Uterus (tissue), 4 donors: ENCODE measurements around the gene LRP1. TPM values are rescaled to one million over a fixed set of nuclear protein-coding genes. Genes with fewer than 3 reads are reported as not detected.

ENCODE experiments used
- DNase-seq, 2 donors: peaks; one replicate each; pipeline ENCODE4 v3.0.0-alpha.2; 2019 to 2020
- H3K27ac ChIP-seq, 2 donors: fragments of 200-600 bp; sonication (generic); 1 replicate in 1 of 2; 2 replicates in 1 of 2; pipeline ENCODE4 v1.5.1; 2016 to 2018
- H3K27me3 ChIP-seq, 2 donors: fragments of 200-600 bp; sonication (generic); one replicate each; pipeline ENCODE4 v1.5.1; 2018 to 2019; ENCODE audit warnings: control low read depth in 1 of 2
- H3K36me3 ChIP-seq, 2 donors: fragments of 200-600 bp; sonication (generic); one replicate each; pipeline ENCODE4 v1.5.1; 2019; ENCODE audit warnings: control low read depth in 1 of 2
- H3K4me1 ChIP-seq, 2 donors: fragments of 200-600 bp; sonication (generic); one replicate each; pipeline ENCODE4 v1.5.1; 2018 to 2019; ENCODE audit warnings: control low read depth in 1 of 2
- H3K4me3 ChIP-seq, 2 donors: fragments of 200-600 bp; sonication (generic); 1 replicate in 1 of 2; 2 replicates in 1 of 2; pipeline ENCODE4 v1.5.1; 2018 to 2019; ENCODE audit warnings: mild to moderate bottlenecking in 1 of 2
- H3K9me3 ChIP-seq, 2 donors: fragments of 200-600 bp; sonication (generic); one replicate each; pipeline ENCODE4 v1.5.1; 2019; ENCODE audit warnings: control low read depth in 1 of 2
- CTCF ChIP-seq, 4 experiments: fragments of 200-600 bp in 2 of 4; fragments of 450-650 bp in 2 of 4; sonication (generic) in 2 of 4; IDR thresholded peaks; one replicate each; pipeline ENCODE4 v1.5.1; 2016 to 2019; ENCODE audit warnings: antibody characterized with exemption in 4 of 4, mild to moderate bottlenecking in 2 of 4, moderate library complexity in 1 of 4
- POLR2A ChIP-seq, 2 donors: fragments of 450-650 bp; IDR thresholded peaks; one replicate each; pipeline ENCODE4 v1.6.1; 2016; ENCODE audit warnings: antibody characterized with exemption in 2 of 2, mild to moderate bottlenecking in 1 of 2, moderate library complexity in 1 of 2
- intact Hi-C: fragments of 100-400 bp; cut with DNase I; formaldehyde crosslinking; loops from one replicate; pipeline ENCODE4 v1.15.1; 2023; ENCODE audit warnings: low total_unique reads
- total RNA-seq, 4 donors: library from RNA; depleted of rRNA in 3 of 4; stranded (reverse); fragments of >200 nt in 3 of 4; gene quantifications; one replicate each; pipeline versions ENCODE4 v1.1.0 to v1.2.4, GENCODE V29; 2014 to 2023
- donor health status: DM: yes; HTN: yes; CAD: no.

Gene LRP1
- total RNA-seq, 4 donors from 2014 or later = 164 to 507 (median 318) TPM

GRCh38 chr12:57109207-57110103 lies 18.8 kb upstream of the LRP1 start:
- Histone ChIP-seq H3K27ac (peak overlapping the region; percentile 98 to 100), H3K36me3 (no peaks in the 10 kb centered on the region), H3K9me3 (no peaks in the 10 kb centered on the region), H3K27me3 (no peaks in the 10 kb centered on the region), H3K4me1 (peaks cover 0 to 14% of the 10 kb centered on the region in 2 donors), H3K4me3 (peak overlapping the region; percentile 64 to 85)
- intact Hi-C loops = loop anchor here (5.0 kb wide), 1 partner anchor 37 kb away; no protein-coding TSS in a partner anchor
- DNase-seq = no peak
- TF ChIP-seq CTCF (IDR thresholded peaks at IDR 0.05) (no peak), POLR2A (IDR thresholded peaks at IDR 0.05) (no peak)

GRCh38 chr12:57110104-57111030 lies 17.9 kb upstream of the LRP1 start:
- DNase-seq = peak; percentile 79 to 80

GRCh38 chr12:57111031-57111734 lies 17.1 kb upstream of the LRP1 start, which contains the start of gene STAT6:
Gene STAT6 (minus strand): TSS chr12:57111362. CDS start chr12:57108278, 3,084 bp downstream.
- intact Hi-C loops = loop anchor here (5.0 kb wide), 1 partner anchor 39 kb away; no protein-coding TSS in a partner anchor
- Histone ChIP-seq H3K27me3 (no peaks in the 10 kb centered on the region), H3K4me1 (peaks cover 0 to 14% of the 10 kb centered on the region in 2 donors), H3K9me3 (no peaks in the 10 kb centered on the region), H3K4me3 (peak within 1 kb of the TSS; percentile 64 to 85), H3K36me3 (no peaks in the 10 kb centered on the region), H3K27ac (peak within 1 kb of the TSS; percentile 98 to 100)
- DNase-seq = peak; percentile 74 to 88
- TF ChIP-seq CTCF (IDR thresholded peaks at IDR 0.05) = peak in 1 of 4 experiments; percentile 26
- TF ChIP-seq POLR2A (IDR thresholded peaks at IDR 0.05) = peak in 1 of 2 donors; percentile 63

More at GRCh38 chr12:57110104-57111030, 17.9 kb upstream of the LRP1 start:
- Histone ChIP-seq H3K4me3 (peak overlapping the region; percentile 64 to 85), H3K4me1 (peaks cover 0 to 14% of the 10 kb centered on the region in 2 donors), H3K27me3 (no peaks in the 10 kb centered on the region), H3K36me3 (no peaks in the 10 kb centered on the region), H3K27ac (peak overlapping the region; percentile 98 to 100), H3K9me3 (no peaks in the 10 kb centered on the region)
- TF ChIP-seq POLR2A (IDR thresholded peaks at IDR 0.05) (peak in 1 of 2 donors; percentile 54), CTCF (IDR thresholded peaks at IDR 0.05) (no peak)
- intact Hi-C loops = loop anchor here (5.0 kb wide), 1 partner anchor 38 kb away; no protein-coding TSS in a partner anchor

- no peak for DNase-seq
- Histone ChIP-seq H3K4me1 (peaks cover 0 to 14% of the 10 kb centered on the region in 2 donors), H3K27me3 (no peaks in the 10 kb centered on the region), H3K36me3 (no peaks in the 10 kb centered on the region), H3K9me3 (no peaks in the 10 kb centered on the region), H3K27ac (peak overlapping the region; percentile 98 to 100), H3K4me3 (peak overlapping the region; percentile 64 to 85)
- TF ChIP-seq POLR2A (IDR thresholded peaks at IDR 0.05) (no peak), CTCF (IDR thresholded peaks at IDR 0.05) (peak in 1 of 4 experiments; percentile 80)
- intact Hi-C loops = loop anchor here (5.0 kb wide), 1 partner anchor 40 kb away; no protein-coding TSS in a partner anchor
Observed at GRCh38 chr12:57112492-57113294, 15.6 kb upstream of the LRP1 start.
